ENCODE results near the gene JAZF1.
A peak's percentile ranks its signal among the peaks of the same experiment; 100 is the strongest.
"Not testable (repeated sequence)": the region's sequence is repeated elsewhere in the genome, so short reads cannot be mapped to it uniquely, and the experiment has no call there.

The JAZF1 gene

GRCh38 chr7:28033386-28033785, 147.2 kb downstream of the JAZF1 start:
- DNase-seq, result no peak

- no peak for DNase-seq
Observed at GRCh38 chr7:28032738-28033380, 147.7 kb downstream of the JAZF1 start.

DNA sequence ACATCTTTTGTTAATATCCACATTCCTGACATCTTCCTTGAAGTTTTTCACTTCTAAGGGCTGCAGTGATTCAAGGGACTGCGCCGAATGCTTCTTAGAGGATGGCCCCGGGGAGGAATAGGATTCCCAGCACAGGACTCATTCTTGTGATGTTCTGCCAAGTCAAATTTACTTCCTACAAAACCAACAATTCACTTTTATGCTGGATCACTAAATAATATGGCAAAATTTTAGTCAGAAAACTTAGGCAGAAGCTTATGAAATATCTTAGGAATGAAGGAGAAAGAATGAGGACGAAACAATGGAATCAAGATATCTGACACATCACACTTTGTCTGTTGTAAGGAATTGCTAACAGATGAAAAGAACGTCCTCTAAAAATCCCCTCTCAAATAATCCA, 151.5 kb downstream of the JAZF1 start:
- no peak for DNase-seq

DNA sequence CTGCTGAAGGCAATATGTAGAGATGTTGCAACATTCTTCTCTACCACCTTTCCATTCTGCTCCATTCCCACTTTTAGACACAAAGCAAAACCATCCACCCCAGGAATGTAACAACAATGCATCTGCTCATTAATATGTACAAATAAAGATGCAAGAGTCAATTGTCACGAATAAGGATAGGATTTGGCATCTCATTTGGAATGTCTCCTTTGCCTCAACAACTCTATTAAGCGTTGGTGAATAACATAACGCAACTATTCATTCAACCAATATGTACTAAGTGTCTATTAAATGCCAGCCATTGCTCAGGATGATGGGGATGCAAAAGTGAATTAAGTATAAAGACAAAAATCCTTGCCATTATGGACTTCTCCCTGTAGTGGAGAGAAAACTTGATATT, 152.1 kb downstream of the JAZF1 start:
- no peak for DNase-seq

DNA sequence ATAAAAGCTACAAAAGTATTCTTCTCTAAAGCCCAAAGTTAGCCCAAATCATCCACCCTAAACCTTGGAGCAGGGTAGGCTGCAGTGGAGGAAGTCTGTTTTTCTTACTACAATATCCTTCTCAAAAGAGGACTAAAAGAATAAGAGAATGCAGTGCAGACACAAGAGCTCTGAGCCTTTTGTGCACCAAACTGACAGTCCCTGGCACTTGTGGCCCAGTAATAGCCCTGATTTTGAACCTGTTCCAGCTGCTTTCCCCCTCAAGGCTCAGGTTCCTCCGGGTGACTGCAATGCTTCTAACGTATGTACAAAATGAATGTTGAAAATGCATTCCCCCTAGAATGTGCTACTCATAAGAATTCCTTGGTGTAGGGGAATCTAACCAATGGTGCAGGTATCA, 154.4 kb downstream of the JAZF1 start:
- no peak for DNase-seq

GRCh38 chr7:28024786-28025334, 155.7 kb downstream of the JAZF1 start:
- DNase-seq, result no peak

DNA sequence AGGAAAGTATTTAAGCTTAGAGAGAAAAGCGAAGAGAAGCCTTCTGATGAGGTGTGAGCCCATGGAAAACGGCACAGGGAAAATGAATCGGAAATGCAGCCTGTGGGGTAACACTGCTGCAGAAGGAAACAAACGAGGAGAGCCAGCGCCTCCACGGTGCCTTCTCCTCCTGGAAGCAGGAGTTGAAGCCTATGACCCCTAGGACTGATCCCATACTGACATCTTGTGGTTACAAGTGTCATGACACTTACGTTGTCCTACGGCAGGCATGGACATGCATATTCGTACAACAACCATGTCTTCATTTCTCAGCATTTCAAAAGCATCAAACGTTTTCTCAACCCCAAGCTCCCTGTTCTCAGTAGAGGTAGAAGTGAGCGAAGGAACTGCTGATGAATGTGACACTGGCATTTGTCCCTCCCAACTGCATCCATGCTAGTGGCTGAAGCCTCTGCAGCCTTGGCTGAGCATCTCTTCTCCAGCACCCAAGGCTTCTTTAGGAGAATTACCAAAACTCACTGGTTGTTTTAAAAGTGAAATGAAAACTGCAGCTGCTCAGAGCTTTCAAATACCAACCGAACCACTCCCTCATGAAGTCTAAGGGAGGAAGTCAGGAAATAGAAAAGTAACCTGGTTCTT, 160.2 kb downstream of the JAZF1 start:
- DNase-seq, result peak; percentile 61

- DNase-seq, result no peak
Observed at GRCh38 chr7:28018856-28019465, 161.6 kb downstream of the JAZF1 start.

GRCh38 chr7:28018446-28018845, 162.1 kb downstream of the JAZF1 start:
- DNase-seq, result no peak

DNA sequence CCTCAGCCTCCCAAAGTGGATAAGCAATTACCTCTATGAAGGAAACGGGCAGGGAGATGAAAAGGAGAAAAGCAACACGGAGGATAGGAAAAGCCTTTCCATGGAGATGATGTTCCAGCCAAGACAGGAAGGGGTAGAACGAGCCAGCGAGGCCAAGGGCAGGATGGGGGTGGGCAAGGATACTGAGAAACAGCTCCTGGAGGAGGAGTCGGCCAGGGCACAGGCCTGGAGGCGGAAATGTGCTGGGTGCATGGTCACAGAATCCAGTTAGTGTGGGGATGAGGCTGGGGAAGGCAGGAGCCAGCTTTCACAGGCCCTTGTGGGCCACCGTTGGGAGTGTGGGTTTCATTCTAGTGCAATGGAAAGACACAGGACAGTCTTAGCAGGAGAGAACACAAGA, 162.6 kb downstream of the JAZF1 start:
- DNase-seq, result no peak

DNA sequence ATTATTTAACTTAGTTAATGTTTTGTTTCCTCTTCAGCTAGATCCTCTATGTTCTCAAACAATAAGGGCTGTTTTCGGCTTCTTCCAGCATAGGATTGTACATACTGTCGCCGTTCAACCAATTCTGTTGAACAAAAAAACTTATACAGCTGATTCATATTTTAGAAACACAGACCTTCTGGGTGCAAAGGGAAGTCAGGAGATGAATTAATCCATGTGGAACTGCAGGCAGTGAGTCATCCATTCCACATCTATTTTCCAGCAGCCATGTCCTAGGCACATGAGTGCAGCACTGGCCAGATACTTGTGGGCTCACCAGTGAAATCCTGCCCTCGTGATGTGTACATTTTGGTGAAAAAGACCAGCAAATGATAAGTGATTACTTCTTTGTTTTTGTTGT, 163.2 kb downstream of the JAZF1 start:
- no peak for DNase-seq

GRCh38 chr7:28016297-28016696, 164.3 kb downstream of the JAZF1 start:
- no peak for DNase-seq

- no peak for DNase-seq
Observed at GRCh38 chr7:28015169-28015568, 165.4 kb downstream of the JAZF1 start.

GRCh38 chr7:28014340-28014739, 166.3 kb downstream of the JAZF1 start:
- not testable (repeated sequence) for DNase-seq

GRCh38 chr7:28013441-28013840, 167.2 kb downstream of the JAZF1 start:
- DNase-seq, result no peak

DNA sequence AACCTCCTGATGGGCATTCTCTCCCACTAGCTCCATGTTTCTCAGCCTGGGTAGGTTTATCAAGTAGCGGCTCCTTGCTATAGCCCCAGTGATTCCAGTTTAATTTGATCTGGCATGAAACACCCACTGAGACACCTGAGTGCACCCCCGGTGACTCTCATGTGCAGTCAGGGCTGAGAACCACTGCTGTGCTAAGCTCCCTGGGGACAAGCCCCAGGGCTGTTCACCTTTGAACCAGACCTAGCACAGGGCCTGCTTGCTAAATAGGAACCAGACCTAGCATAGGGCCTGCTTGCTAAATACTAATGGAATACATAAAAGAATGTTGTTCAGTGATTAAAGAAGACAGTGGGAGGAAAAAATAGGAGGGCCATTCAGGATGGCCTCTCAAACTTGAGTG, 167.6 kb downstream of the JAZF1 start:
- DNase-seq, result no peak

DNA sequence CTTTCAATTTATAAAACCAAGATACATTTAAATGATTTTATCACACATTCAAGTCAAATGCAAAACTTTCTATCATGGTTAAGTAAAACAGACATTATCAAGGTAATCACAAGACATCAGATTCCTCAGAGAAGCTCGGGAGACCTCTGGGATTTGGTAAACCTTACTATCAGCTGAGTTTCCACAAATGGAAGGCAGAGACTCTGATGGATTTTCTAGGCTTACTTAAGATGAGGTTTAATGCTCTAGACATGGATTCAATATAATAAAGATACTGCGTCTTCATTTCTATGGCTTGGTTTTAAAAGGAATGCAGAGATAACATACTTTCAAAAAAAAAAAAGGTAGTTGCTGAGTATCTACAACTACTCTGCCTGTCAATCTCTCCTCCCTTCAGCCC, 171.7 kb downstream of the JAZF1 start:
- no peak for DNase-seq

GRCh38 chr7:28008171-28008570, 172.4 kb downstream of the JAZF1 start:
- no peak for DNase-seq

GRCh38 chr7:28006491-28006890, 174.1 kb downstream of the JAZF1 start:
- no peak for DNase-seq

- no peak for DNase-seq
Observed at GRCh38 chr7:28005847-28006231, 174.8 kb downstream of the JAZF1 start.

GRCh38 chr7:28005075-28005846, 175.3 kb downstream of the JAZF1 start:
- DNase-seq, result no peak

GRCh38 chr7:28003408-28003807, 177.2 kb downstream of the JAZF1 start:
- DNase-seq, result no peak

GRCh38 chr7:28002638-28003037, 178.0 kb downstream of the JAZF1 start:
- no peak for DNase-seq

- no peak for DNase-seq
Observed at GRCh38 chr7:28001896-28002295, 178.7 kb downstream of the JAZF1 start.
